BE2C (cell line): ENCODE results near the gene IFNGR2.
"Not testable (repeated sequence)": the region's sequence is repeated elsewhere in the genome, so short reads cannot be mapped to it uniquely, and the experiment has no call there.

Experiments
- DNase-seq: peaks from one replicate; pipeline ENCODE4 v3.0.0-alpha.2; 2020
- H3K27me3 ChIP-seq: fragments of 250-450 bp; sonication (Bioruptor Pico); 2 replicates; pipeline ENCODE4 v1.5.1; 2020; ENCODE audit warnings: mild to moderate bottlenecking
- H3K36me3 ChIP-seq: fragments of 250-450 bp; sonication (Bioruptor Pico); 2 replicates; pipeline ENCODE4 v1.5.1; 2020; ENCODE audit warnings: mild to moderate bottlenecking
- H3K4me1 ChIP-seq: fragments of 250-450 bp; sonication (Bioruptor Pico); 2 replicates; pipeline ENCODE4 v1.5.1; 2020
- H3K4me3 ChIP-seq: 2 replicates; pipeline ENCODE4 v1.5.1; 2011; ENCODE audit warnings: low read depth, low read length
- H3K9me3 ChIP-seq: fragments of 250-450 bp; sonication (Bioruptor Pico); 2 replicates; pipeline ENCODE4 v1.5.1; 2020
- CTCF ChIP-seq: IDR thresholded peaks from 2 replicates; pipeline ENCODE4 v1.5.1; 2012; ENCODE audit warnings: mild to moderate bottlenecking, low read depth, low read length

The IFNGR2 gene

GRCh38 chr21:33402001-33402979, 923 bp upstream of the IFNGR2 start:
- Histone ChIP-seq H3K4me3 (peak overlapping the region; percentile 49), H3K4me1 (no peaks in the 10 kb centered on the region), H3K27me3 (no peaks in the 10 kb centered on the region), H3K36me3 (no peaks in the 10 kb centered on the region), H3K9me3 (no peaks in the 10 kb centered on the region)
- no peak for TF ChIP-seq CTCF
- DNase-seq: no peak

GRCh38 chr21:33403786-33404585, 773 bp downstream of the IFNGR2 start:
- peak; percentile 66 for DNase-seq
- Histone ChIP-seq H3K36me3 (0 out of 2 replicates have a peak, but pooled peaks cover 2% of the 10 kb centered on the region), H3K27me3 (no peaks in the 10 kb centered on the region), H3K4me3 (peak overlapping the region; percentile 75), H3K9me3 (no peaks in the 10 kb centered on the region), H3K4me1 (no peaks in the 10 kb centered on the region)
- no peak for TF ChIP-seq CTCF

- TF ChIP-seq CTCF: no peak
- 0 out of 2 replicates have a peak, but pooled peaks cover 2% of the 10 kb centered on the region for H3K36me3 ChIP-seq
- H3K4me3 ChIP-seq: no peak overlapping the region
- no peaks in the 10 kb centered on the region for H3K4me1 ChIP-seq
- no peaks in the 10 kb centered on the region for H3K9me3 ChIP-seq
- DNase-seq: no peak
- H3K27me3 ChIP-seq: no peaks in the 10 kb centered on the region
These were observed 3.3 kb downstream of the IFNGR2 start for GRCh38 chr21:33406493-33406892.

- no peak for DNase-seq
- no peaks in the 10 kb centered on the region for H3K4me1 ChIP-seq
- H3K27me3 ChIP-seq: no peaks in the 10 kb centered on the region
- no peak for TF ChIP-seq CTCF
- H3K4me3 ChIP-seq: no peak overlapping the region
- H3K36me3 ChIP-seq: peaks cover 2% of the 10 kb centered on the region; the same call in 1 of the 2 replicates
- H3K9me3 ChIP-seq: no peaks in the 10 kb centered on the region
These were observed 8.8 kb downstream of the IFNGR2 start for GRCh38 chr21:33411949-33412430.

GRCh38 chr21:33412439-33412831, 9.2 kb downstream of the IFNGR2 start:
- H3K4me3 ChIP-seq, H3K36me3 ChIP-seq, H3K4me1 ChIP-seq, H3K9me3 ChIP-seq, H3K27me3 ChIP-seq, DNase-seq: not testable (repeated sequence)

GRCh38 chr21:33412832-33413519, 9.8 kb downstream of the IFNGR2 start:
- Histone ChIP-seq H3K4me3 (no peak overlapping the region), H3K9me3 (no peaks in the 10 kb centered on the region), H3K27me3 (no peaks in the 10 kb centered on the region), H3K36me3 (peaks cover 2% of the 10 kb centered on the region; the same call in 1 of the 2 replicates), H3K4me1 (no peaks in the 10 kb centered on the region)
- DNase-seq: no peak
- TF ChIP-seq CTCF: no peak
